ENCODE results near the gene TUBB.
A peak's percentile ranks its signal among the peaks of the same experiment; 100 is the strongest.
"Not testable (repeated sequence)": the region's sequence is repeated elsewhere in the genome, so short reads cannot be mapped to it uniquely, and the experiment has no call there.

TUBB gene

GRCh38 chr6:30687659-30688431, 32.3 kb upstream of the TUBB start:
- no peak for DNase-seq

GRCh38 chr6:30688569-30688968, 31.6 kb upstream of the TUBB start:
- peak in 1 of 2 donors; percentile 43 for DNase-seq

GRCh38 chr6:30689022-30689865, 30.9 kb upstream of the TUBB start:
- DNase-seq, result no peak

- DNase-seq, result no peak
These were observed 30.2 kb upstream of the TUBB start for GRCh38 chr6:30689985-30690384.

GRCh38 chr6:30690403-30691207, 29.5 kb upstream of the TUBB start, which contains the start of gene NRM:
NRM (minus strand) TSS chr6:30690984; CDS start chr6:30690974, 10 bp downstream.
- peak; percentile 59 to 69 for DNase-seq

- no peak for DNase-seq
These were observed 28.8 kb upstream of the TUBB start for GRCh38 chr6:30691208-30691847.

GRCh38 chr6:30696432-30696831, 23.7 kb upstream of the TUBB start:
- no peak for DNase-seq

GRCh38 chr6:30700340-30700739, 19.8 kb upstream of the TUBB start:
- DNase-seq, result no peak

GRCh38 chr6:30703011-30703410, 17.1 kb upstream of the TUBB start:
- DNase-seq, result no peak

GRCh38 chr6:30703821-30704220, 16.3 kb upstream of the TUBB start:
- DNase-seq, result no peak

GRCh38 chr6:30705620-30706019, 14.5 kb upstream of the TUBB start:
- no peak for DNase-seq

- DNase-seq, result no peak
These were observed 12.8 kb upstream of the TUBB start for GRCh38 chr6:30707281-30707850.

- no peak for DNase-seq
These were observed 10.9 kb upstream of the TUBB start for GRCh38 chr6:30709101-30709868.

GRCh38 chr6:30711758-30712380, 8.3 kb upstream of the TUBB start:
- DNase-seq, result no peak

GRCh38 chr6:30712441-30712945, 7.7 kb upstream of the TUBB start:
- no peak for DNase-seq

GRCh38 chr6:30714263-30714662, 5.9 kb upstream of the TUBB start:
- DNase-seq, result no peak

- no peak for DNase-seq
These were observed 3.3 kb upstream of the TUBB start for GRCh38 chr6:30716879-30717128.

GRCh38 chr6:30717129-30717844, 2.9 kb upstream of the TUBB start, which contains the start of gene MDC1:
MDC1 (minus strand) TSS chr6:30717281; CDS start chr6:30715175, 2,106 bp downstream.
- DNase-seq, result peak; percentile 100

- DNase-seq, result not testable (repeated sequence)
These were observed 2.1 kb upstream of the TUBB start for GRCh38 chr6:30717845-30718720.
